ENCODE results near the gene KANSL2.
"Not testable (repeated sequence)": the region's sequence is repeated elsewhere in the genome, so short reads cannot be mapped to it uniquely, and the experiment has no call there.

Gene KANSL2
- total RNA-seq: 9.9 to 36.3 (median 25.5) reads per million in 17 experiments

GRCh38 chr12:48681710-48682532 lies at the start of gene KANSL2:
TSS of gene KANSL2 (minus strand) at chr12:48682238. CDS start at chr12:48681632, 606 bp downstream.
- DNase-seq: peak; percentile 98 to 99 (median 98)

- no peak for DNase-seq
Measured at GRCh38 chr12:48728807-48729206, 46.8 kb upstream of the KANSL2 start.

GRCh38 chr12:48720737-48721136 lies 38.7 kb upstream of the KANSL2 start:
- DNase-seq: not testable (repeated sequence)

GRCh38 chr12:48720171-48720570 lies 38.1 kb upstream of the KANSL2 start:
- not testable (repeated sequence) for DNase-seq

- not testable (repeated sequence) for DNase-seq
Measured at GRCh38 chr12:48719002-48719401, 37.0 kb upstream of the KANSL2 start.

- peak in 2 of 4 experiments; percentile 9 to 15 for DNase-seq
Measured at GRCh38 chr12:48717252-48717695, 35.2 kb upstream of the KANSL2 start.

- DNase-seq: peak; percentile 100
Measured at GRCh38 chr12:48716493-48717251, 34.6 kb upstream of the KANSL2 start, which contains the start of gene CCNT1. TSS of gene CCNT1 (minus strand) at chr12:48716707. CDS start at chr12:48716675, 32 bp downstream.

- DNase-seq: no peak
Measured at GRCh38 chr12:48716168-48716492, 34.1 kb upstream of the KANSL2 start.

GRCh38 chr12:48712209-48712608 lies 30.2 kb upstream of the KANSL2 start:
- DNase-seq: no peak

GRCh38 chr12:48698822-48699221 lies 16.8 kb upstream of the KANSL2 start:
- DNase-seq: not testable (repeated sequence)

- no peak for DNase-seq
Measured at GRCh38 chr12:48696626-48697025, 14.6 kb upstream of the KANSL2 start.

- DNase-seq: no peak
Measured at GRCh38 chr12:48695859-48696258, 13.8 kb upstream of the KANSL2 start.

GRCh38 chr12:48694038-48694437 lies 12.0 kb upstream of the KANSL2 start:
- no peak for DNase-seq

- no peak for DNase-seq
Measured at GRCh38 chr12:48693572-48693971, 11.5 kb upstream of the KANSL2 start.

GRCh38 chr12:48691826-48692487 lies 9.9 kb upstream of the KANSL2 start:
- no peak for DNase-seq

- DNase-seq: no peak
Measured at GRCh38 chr12:48690990-48691389, 9.0 kb upstream of the KANSL2 start.

GRCh38 chr12:48690436-48690835 lies 8.4 kb upstream of the KANSL2 start:
- no peak for DNase-seq

- no peak for DNase-seq
Measured at GRCh38 chr12:48688836-48689235, 6.8 kb upstream of the KANSL2 start.

GRCh38 chr12:48687592-48687991 lies 5.6 kb upstream of the KANSL2 start:
- no peak for DNase-seq

- no peak for DNase-seq
Measured at GRCh38 chr12:48686615-48687334, 4.7 kb upstream of the KANSL2 start.

GRCh38 chr12:48686037-48686595 lies 4.1 kb upstream of the KANSL2 start:
- no peak for DNase-seq

- DNase-seq: no peak
Measured at GRCh38 chr12:48683534-48683933, 1.5 kb upstream of the KANSL2 start.
